ENCODE data around the gene SLC1A7. TPM values are rescaled to one million over a fixed set of nuclear protein-coding genes. Genes with fewer than 3 reads are reported as not detected.

Gene SLC1A7
- total and polyA plus RNA-seq, 2 experiments from 2014 or later, result not detected

GRCh38 chr1:53066891-53067738 lies 75.3 kb downstream of the SLC1A7 start:
- Histone ChIP-seq H3K27me3 (peaks cover 23% of the 10 kb centered on the region), H3K4me3 (no peak overlapping the region), H3K9me2 (replicated peaks; ENCODE audit: insufficient read depth) (no peaks in the 10 kb centered on the region), H3K79me2 (no peaks in the 10 kb centered on the region), H3K4me2 (no peak overlapping the region), H3K9me3 (ENCODE audit: low read depth) (no peaks in the 10 kb centered on the region), H4K20me1 (ENCODE audit: insufficient read depth, poor library complexity, severe bottlenecking) (no peaks in the 10 kb centered on the region), H3K36me3 (replicated peaks; ENCODE audit: insufficient read depth, low read depth) (no peaks in the 10 kb centered on the region), H2AFZ (no peak overlapping the region), H3K27ac (no peak overlapping the region), H3K4me1 (ENCODE audit: insufficient read depth) (peaks cover 9% of the 10 kb centered on the region)
- TF ChIP-seq EZH2 (IDR thresholded peaks at IDR 0.05; ENCODE audit: borderline replicate concordance), result no peak
- 83% methylated on average over 13 of the region's 13 CpGs for WGBS (ENCODE audit: low lambda C conversion rate, missing lambda C conversion rate)
- no peak for DNase-seq (ENCODE audit: low spot score)

DNA sequence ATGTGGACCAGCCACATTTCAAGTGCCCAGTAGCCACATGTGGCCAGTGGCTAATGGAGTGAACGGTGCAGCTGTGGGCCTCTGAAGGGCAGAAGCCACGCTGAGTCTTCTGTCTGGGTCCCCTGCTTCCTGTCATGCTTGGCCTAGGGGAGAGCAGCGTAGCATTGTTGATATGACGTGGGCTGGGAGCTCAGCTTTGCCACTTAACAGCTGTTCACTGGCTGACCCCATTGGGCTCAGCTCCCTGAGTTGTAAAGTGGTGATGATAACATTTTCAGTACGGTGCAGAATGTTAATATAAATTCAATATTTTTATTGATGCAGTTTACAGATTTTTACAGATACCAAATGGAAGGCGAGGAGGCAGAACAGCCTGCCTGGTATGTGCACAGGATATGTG lies 76.0 kb downstream of the SLC1A7 start:
- H2AFZ ChIP-seq, result no peak overlapping the region
- H3K27ac ChIP-seq, result no peak overlapping the region
- H3K9me2 ChIP-seq (replicated peaks; ENCODE audit: insufficient read depth), result no peaks in the 10 kb centered on the region
- peaks cover 26% of the 10 kb centered on the region for H3K27me3 ChIP-seq
- no peaks in the 10 kb centered on the region for H4K20me1 ChIP-seq (ENCODE audit: insufficient read depth, poor library complexity, severe bottlenecking)
- H3K4me3 ChIP-seq, result no peak overlapping the region
- no peaks in the 10 kb centered on the region for H3K9me3 ChIP-seq (ENCODE audit: low read depth)
- H3K4me2 ChIP-seq, result no peak overlapping the region
- no peaks in the 10 kb centered on the region for H3K79me2 ChIP-seq
- H3K4me1 ChIP-seq (ENCODE audit: insufficient read depth), result peaks cover 9% of the 10 kb centered on the region
- DNase-seq (ENCODE audit: low spot score), result no peak
- 60% methylated on average over 6 of the region's 6 CpGs for WGBS (ENCODE audit: low lambda C conversion rate, missing lambda C conversion rate)
- TF ChIP-seq EZH2phosphoT487 (IDR thresholded peaks at IDR 0.05; ENCODE audit: low read depth, severe bottlenecking, unreplicated experiment), result no peak
- no peak for TF ChIP-seq CTCF (IDR thresholded peaks at IDR 0.05; ENCODE audit: poor library complexity)
- no peak for TF ChIP-seq EZH2 (IDR thresholded peaks at IDR 0.05; ENCODE audit: borderline replicate concordance)
- no peaks in the 10 kb centered on the region for H3K36me3 ChIP-seq (replicated peaks; ENCODE audit: insufficient read depth, low read depth)

DNA sequence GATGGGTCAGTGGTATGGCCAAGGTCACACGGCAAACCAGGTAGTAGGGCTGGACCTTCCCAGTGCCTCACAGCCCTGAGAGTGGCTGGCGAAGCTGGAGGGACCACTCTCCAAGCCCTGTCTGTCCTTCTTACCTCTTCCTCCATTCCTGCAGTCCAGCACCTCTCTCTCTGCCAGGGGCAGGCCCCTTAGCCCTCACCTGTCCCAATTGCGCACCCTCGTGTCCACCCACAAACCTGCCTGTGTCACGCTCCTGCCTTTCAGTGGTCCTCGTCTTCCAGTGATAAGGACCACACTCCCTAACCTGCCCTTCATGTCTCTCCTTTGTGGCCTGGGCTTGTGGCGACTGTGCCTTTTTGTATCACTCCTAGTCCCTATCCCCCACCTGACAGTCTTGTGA lies 77.0 kb downstream of the SLC1A7 start:
- H3K4me1 ChIP-seq (ENCODE audit: insufficient read depth), result peaks cover 15% of the 10 kb centered on the region
- no peak overlapping the region for H3K4me2 ChIP-seq
- H3K9me2 ChIP-seq (replicated peaks; ENCODE audit: insufficient read depth), result no peaks in the 10 kb centered on the region
- H3K9me3 ChIP-seq (ENCODE audit: low read depth), result no peaks in the 10 kb centered on the region
- peaks cover 37% of the 10 kb centered on the region for H3K27me3 ChIP-seq
- H2AFZ ChIP-seq, result no peak overlapping the region
- no peaks in the 10 kb centered on the region for H3K79me2 ChIP-seq
- H3K27ac ChIP-seq, result no peak overlapping the region
- DNase-seq (ENCODE audit: low spot score), result no peak
- H3K4me3 ChIP-seq, result no peak overlapping the region
- no peaks in the 10 kb centered on the region for H4K20me1 ChIP-seq (ENCODE audit: insufficient read depth, poor library complexity, severe bottlenecking)
- WGBS (ENCODE audit: low lambda C conversion rate, missing lambda C conversion rate), result 95% methylated on average over 7 of the region's 7 CpGs
- TF ChIP-seq EZH2phosphoT487 (IDR thresholded peaks at IDR 0.05; ENCODE audit: low read depth, severe bottlenecking, unreplicated experiment) (no peak), CTCF (IDR thresholded peaks at IDR 0.05; ENCODE audit: poor library complexity) (no peak), EZH2 (IDR thresholded peaks at IDR 0.05; ENCODE audit: borderline replicate concordance) (no peak)
- H3K36me3 ChIP-seq (replicated peaks; ENCODE audit: insufficient read depth, low read depth), result no peaks in the 10 kb centered on the region

GRCh38 chr1:53063744-53064515 lies 78.5 kb downstream of the SLC1A7 start:
- no peaks in the 10 kb centered on the region for H3K36me3 ChIP-seq (replicated peaks; ENCODE audit: insufficient read depth, low read depth)
- H4K20me1 ChIP-seq (ENCODE audit: insufficient read depth, poor library complexity, severe bottlenecking), result no peaks in the 10 kb centered on the region
- peaks cover 15% of the 10 kb centered on the region for H3K4me1 ChIP-seq (ENCODE audit: insufficient read depth)
- WGBS (ENCODE audit: low lambda C conversion rate, missing lambda C conversion rate), result 94% methylated on average over 9 of the region's 9 CpGs
- no peaks in the 10 kb centered on the region for H3K79me2 ChIP-seq
- no peaks in the 10 kb centered on the region for H3K9me3 ChIP-seq (ENCODE audit: low read depth)
- no peak for TF ChIP-seq EZH2phosphoT487 (IDR thresholded peaks at IDR 0.05; ENCODE audit: low read depth, severe bottlenecking, unreplicated experiment)
- no peak for TF ChIP-seq CTCF (IDR thresholded peaks at IDR 0.05; ENCODE audit: poor library complexity)
- no peak for TF ChIP-seq EZH2 (IDR thresholded peaks at IDR 0.05; ENCODE audit: borderline replicate concordance)
- H3K4me3 ChIP-seq, result no peak overlapping the region
- no peaks in the 10 kb centered on the region for H3K9me2 ChIP-seq (replicated peaks; ENCODE audit: insufficient read depth)
- DNase-seq (ENCODE audit: low spot score), result no peak
- H3K27ac ChIP-seq, result no peak overlapping the region
- H2AFZ ChIP-seq, result no peak overlapping the region
- H3K27me3 ChIP-seq, result peaks cover 51% of the 10 kb centered on the region
- no peak overlapping the region for H3K4me2 ChIP-seq
